PFSK-1 (cell line): ENCODE data around the gene BCAS3.

Experiments used
- FOXP2 ChIP-seq: optimal IDR thresholded peaks from 2 replicates; pipeline ENCODE3; 2011; ENCODE audit warnings: borderline replicate concordance, control low read depth, inconsistent platforms; ENCODE audit not compliant: insufficient read depth; ENCODE audit errors: extremely low read length, extremely low read depth
- POLR2AphosphoS5 ChIP-seq: IDR thresholded peaks from 2 replicates; pipeline ENCODE4 v1.6.1; 2012; ENCODE audit warnings: low read depth, mild to moderate bottlenecking, control low read depth, low read length, moderate library complexity
- SIN3A ChIP-seq: IDR thresholded peaks from 2 replicates; pipeline ENCODE4 v1.6.1; 2012; ENCODE audit warnings: mild to moderate bottlenecking, low read length, moderate library complexity, borderline replicate concordance; ENCODE audit not compliant: insufficient read depth
- TAF1 ChIP-seq: IDR thresholded peaks from 2 replicates; pipeline ENCODE4 v1.6.1; 2012; ENCODE audit warnings: low read length, control low read depth, borderline replicate concordance; ENCODE audit not compliant: insufficient read depth
- TF ChIP-seq, protein P1 (sequence below), 2 experiments: IDR thresholded peaks; 2 replicates each; pipeline versions ENCODE4 v1.6.1 to v1.8.0; 2011 to 2012; ENCODE audit warnings: low read depth in 2 of 2, low read length in 2 of 2, control low read depth in 1 of 2, inconsistent platforms in 1 of 2, mild to moderate bottlenecking in 1 of 2, moderate library complexity in 1 of 2; ENCODE audit not compliant: insufficient read depth in 1 of 2

DNA sequence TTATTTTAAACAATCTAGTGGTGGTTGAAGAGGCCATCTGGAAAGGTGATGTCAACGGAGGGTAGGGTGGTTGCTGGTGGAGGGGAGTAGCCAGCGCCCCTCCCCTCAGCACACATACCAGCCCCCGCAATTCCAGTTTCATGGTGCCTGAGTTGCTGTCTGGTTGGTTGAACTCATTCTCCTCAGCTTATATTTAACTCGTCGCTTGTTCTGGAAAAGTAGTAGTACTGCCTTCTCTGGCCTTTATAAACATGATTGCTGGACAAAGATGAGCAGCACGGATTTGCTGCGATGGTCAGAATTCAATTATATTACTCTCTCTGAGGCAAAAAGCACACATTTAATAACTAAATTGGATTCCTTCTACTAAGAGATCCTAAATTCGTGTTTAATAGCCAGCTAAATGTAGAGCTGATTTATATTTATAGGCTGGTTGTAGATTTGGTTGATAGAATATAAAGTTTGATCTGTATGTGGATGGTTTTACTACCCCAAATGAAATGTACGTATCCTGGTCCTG, 484.0 kb downstream of the BCAS3 start:
- TF ChIP-seq POLR2AphosphoS5 (no peak), TAF1 (no peak), SIN3A (no peak), FOXP2 (no peak)
- TF ChIP-seq, protein P1, sequence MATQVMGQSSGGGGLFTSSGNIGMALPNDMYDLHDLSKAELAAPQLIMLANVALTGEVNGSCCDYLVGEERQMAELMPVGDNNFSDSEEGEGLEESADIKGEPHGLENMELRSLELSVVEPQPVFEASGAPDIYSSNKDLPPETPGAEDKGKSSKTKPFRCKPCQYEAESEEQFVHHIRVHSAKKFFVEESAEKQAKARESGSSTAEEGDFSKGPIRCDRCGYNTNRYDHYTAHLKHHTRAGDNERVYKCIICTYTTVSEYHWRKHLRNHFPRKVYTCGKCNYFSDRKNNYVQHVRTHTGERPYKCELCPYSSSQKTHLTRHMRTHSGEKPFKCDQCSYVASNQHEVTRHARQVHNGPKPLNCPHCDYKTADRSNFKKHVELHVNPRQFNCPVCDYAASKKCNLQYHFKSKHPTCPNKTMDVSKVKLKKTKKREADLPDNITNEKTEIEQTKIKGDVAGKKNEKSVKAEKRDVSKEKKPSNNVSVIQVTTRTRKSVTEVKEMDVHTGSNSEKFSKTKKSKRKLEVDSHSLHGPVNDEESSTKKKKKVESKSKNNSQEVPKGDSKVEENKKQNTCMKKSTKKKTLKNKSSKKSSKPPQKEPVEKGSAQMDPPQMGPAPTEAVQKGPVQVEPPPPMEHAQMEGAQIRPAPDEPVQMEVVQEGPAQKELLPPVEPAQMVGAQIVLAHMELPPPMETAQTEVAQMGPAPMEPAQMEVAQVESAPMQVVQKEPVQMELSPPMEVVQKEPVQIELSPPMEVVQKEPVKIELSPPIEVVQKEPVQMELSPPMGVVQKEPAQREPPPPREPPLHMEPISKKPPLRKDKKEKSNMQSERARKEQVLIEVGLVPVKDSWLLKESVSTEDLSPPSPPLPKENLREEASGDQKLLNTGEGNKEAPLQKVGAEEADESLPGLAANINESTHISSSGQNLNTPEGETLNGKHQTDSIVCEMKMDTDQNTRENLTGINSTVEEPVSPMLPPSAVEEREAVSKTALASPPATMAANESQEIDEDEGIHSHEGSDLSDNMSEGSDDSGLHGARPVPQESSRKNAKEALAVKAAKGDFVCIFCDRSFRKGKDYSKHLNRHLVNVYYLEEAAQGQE (IDR thresholded peaks at IDR 0.05; ENCODE audit: insufficient read depth in 1 of 2, low read depth in 2 of 2, low read length in 2 of 2), result no peak
